CD8-positive, alpha-beta memory T cell (primary cell): Measurements from ENCODE around the gene RORB. TPM values are rescaled to one million over a fixed set of nuclear protein-coding genes. Genes with fewer than 3 reads are reported as not detected.

Experiments
- CTCF ChIA-PET: fragments of 350-600 bp; sonication (Branson Sonifier 250); formaldehyde crosslinking; loops from one replicate; lab custom pipeline; 2021; ENCODE audit warnings: antibody characterized with exemption; lab: Charles Lee
- POLR2A ChIA-PET: fragments of 350-600 bp; sonication (Branson Sonifier 250); formaldehyde crosslinking; loops from one replicate; lab custom pipeline; 2021; ENCODE audit warnings: antibody characterized with exemption; lab: Charles Lee
- DNase-seq, 5 donors: peaks; one replicate each; pipeline versions ENCODE4 v3.0.0 to v3.0.0-alpha.2; 2020 to 2022; ENCODE audit warnings: mixed read lengths in 1 of 5
- H3K27ac ChIP-seq: one replicate; pipeline ENCODE4 v1.7.0; 2013; ENCODE audit warnings: low read depth, mild to moderate bottlenecking, low read length, moderate library complexity
- H3K27me3 ChIP-seq: 2 replicates; pipeline ENCODE4 v1.7.0; 2013; ENCODE audit warnings: low read length, mild to moderate bottlenecking; ENCODE audit not compliant: insufficient read depth, poor library complexity, severe bottlenecking
- H3K36me3 ChIP-seq: 2 replicates; pipeline ENCODE4 v1.7.0; 2013; ENCODE audit warnings: mild to moderate bottlenecking, low read length, moderate library complexity; ENCODE audit not compliant: insufficient read depth
- H3K4me1 ChIP-seq: 2 replicates; pipeline ENCODE4 v1.7.0; 2013; ENCODE audit warnings: mild to moderate bottlenecking, low read length, moderate library complexity; ENCODE audit not compliant: insufficient read depth
- H3K4me3 ChIP-seq: 2 replicates; pipeline ENCODE4 v1.7.0; 2013; ENCODE audit warnings: mild to moderate bottlenecking, low read length
- H3K9me3 ChIP-seq: 2 replicates; pipeline ENCODE4 v1.7.0; 2013; ENCODE audit warnings: mild to moderate bottlenecking, low read length
- H3K27ac Mint-ChIP-seq, 8 donors: one replicate each; pipeline ENCODE4 v1.8.0; 2020 to 2021; ENCODE audit warnings: mixed read lengths in 8 of 8, mild to moderate bottlenecking in 6 of 8, inconsistent platforms in 3 of 8, moderate library complexity in 3 of 8
- H3K27me3 Mint-ChIP-seq, 2 donors: one replicate each; pipeline ENCODE4 v1.8.0; 2020 to 2021; ENCODE audit warnings: mixed read lengths in 2 of 2, mild to moderate bottlenecking in 1 of 2, moderate library complexity in 1 of 2
- H3K36me3 Mint-ChIP-seq, 3 donors: one replicate each; pipeline ENCODE4 v1.8.0; 2020 to 2021; ENCODE audit warnings: mixed read lengths in 3 of 3, inconsistent platforms in 1 of 3, mild to moderate bottlenecking in 1 of 3
- H3K4me1 Mint-ChIP-seq, 3 donors: one replicate each; pipeline ENCODE4 v1.8.0; 2020 to 2021; ENCODE audit warnings: mixed read lengths in 3 of 3, inconsistent platforms in 1 of 3, mild to moderate bottlenecking in 1 of 3
- H3K4me3 Mint-ChIP-seq, 7 donors: one replicate each; pipeline ENCODE4 v1.8.0; 2020 to 2021; ENCODE audit warnings: mixed read lengths in 7 of 7, mild to moderate bottlenecking in 6 of 7, moderate library complexity in 4 of 7, inconsistent platforms in 2 of 7
- H3K9me3 Mint-ChIP-seq, 5 donors: one replicate each; pipeline ENCODE4 v1.8.0; 2020 to 2022; ENCODE audit warnings: mixed read lengths in 5 of 5, mild to moderate bottlenecking in 3 of 5, moderate library complexity in 2 of 5, inconsistent platforms in 1 of 5
- polyA plus RNA-seq: library from polyadenylated mRNA; unstranded; fragments of 300-500 nt; fragmentation: Illumina TruSeq; gene quantifications from one replicate; pipeline ENCODE4 v1.2.3, GENCODE V29; 2021
- total RNA-seq, 2 experiments: library from RNA; stranded (reverse); gene quantifications; one replicate each; pipeline ENCODE4 v1.2.3, GENCODE V29; 2021

The RORB gene
- total and polyA plus RNA-seq, 3 experiments from 2014 or later, result 0.05 TPM; not detected in 2

DNA sequence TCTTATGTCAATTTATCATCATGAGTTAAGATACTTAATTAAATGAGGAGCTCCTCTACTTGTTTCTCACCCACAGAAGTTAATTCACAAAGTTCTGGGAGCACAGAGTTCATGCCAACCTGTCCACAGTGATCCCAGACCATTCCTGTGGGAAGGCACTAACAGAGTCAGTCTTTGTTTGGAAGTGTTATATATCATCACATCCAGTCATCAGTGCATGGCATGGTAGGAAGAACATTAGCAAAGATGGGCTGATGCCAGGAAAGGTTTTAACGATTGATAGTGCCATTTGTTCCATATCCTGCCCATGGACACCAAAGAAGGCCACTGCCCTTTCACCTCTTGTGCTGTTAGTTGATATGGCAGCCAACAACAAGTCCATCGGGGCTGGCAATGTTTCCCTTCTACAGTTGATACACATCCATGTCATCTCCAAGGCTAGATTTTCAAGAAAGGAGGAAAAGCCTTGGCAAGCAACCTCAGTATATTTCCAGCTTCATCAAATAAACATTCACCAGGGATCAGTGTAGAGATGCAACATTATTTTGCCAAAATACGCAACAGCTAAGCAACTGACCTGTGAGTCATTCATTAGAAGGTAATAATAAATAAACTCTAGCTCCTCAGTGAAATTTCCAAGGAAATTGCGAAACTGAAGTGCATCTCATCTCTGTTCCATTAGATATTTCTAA lies 169.6 kb downstream of the RORB start:
- H3K9me3 Mint-ChIP-seq, result no peaks in the 10 kb centered on the region

DNA sequence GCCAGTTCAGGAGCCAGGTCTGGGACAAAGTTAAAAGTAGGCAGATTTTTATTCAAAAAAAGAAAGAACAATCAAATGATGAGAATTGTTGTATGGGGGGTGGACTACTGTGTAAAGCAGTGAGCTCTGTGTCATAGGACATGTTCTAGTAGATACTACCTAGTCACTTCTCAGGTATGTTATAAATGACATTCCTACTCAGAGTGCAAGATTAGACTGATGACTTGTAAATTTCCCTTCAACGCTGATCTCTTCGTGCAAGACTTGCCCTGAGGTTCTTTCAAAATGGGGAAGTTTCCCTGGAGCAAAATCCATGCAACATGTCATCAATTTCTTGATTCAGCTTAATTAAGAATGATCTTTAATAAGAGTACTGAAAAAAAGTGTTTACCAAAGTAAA lies 175.1 kb downstream of the RORB start:
- Histone ChIP-seq H3K4me3 (no peak overlapping the region), H3K4me1 (no peaks in the 10 kb centered on the region), H3K9me3 (no peaks in the 10 kb centered on the region), H3K27ac (no peak overlapping the region), H3K27me3 (no peaks in the 10 kb centered on the region), H3K36me3 (no peaks in the 10 kb centered on the region)
- CTCF ChIA-PET, result no interaction called here
- Mint-ChIP-seq H3K4me1 (no peaks in the 10 kb centered on the region), H3K27me3 (peaks cover 4 to 8% of the 10 kb centered on the region in 2 donors), H3K4me3 (no peak overlapping the region), H3K27ac (no peak overlapping the region), H3K9me3 (no peaks in the 10 kb centered on the region), H3K36me3 (no peaks in the 10 kb centered on the region)
- POLR2A ChIA-PET, result no interaction called here
- DNase-seq, result no peak

More for the DNA sequence above, 169.6 kb downstream of the RORB start:
- Histone ChIP-seq H3K4me1 (no peaks in the 10 kb centered on the region), H3K27me3 (no peaks in the 10 kb centered on the region), H3K4me3 (no peak overlapping the region), H3K9me3 (no peaks in the 10 kb centered on the region), H3K36me3 (no peaks in the 10 kb centered on the region), H3K27ac (no peak overlapping the region)
- no peak for DNase-seq
- Mint-ChIP-seq H3K4me3 (no peak overlapping the region), H3K27me3 (peaks cover 2 to 7% of the 10 kb centered on the region in 2 donors), H3K4me1 (no peaks in the 10 kb centered on the region), H3K36me3 (no peaks in the 10 kb centered on the region), H3K27ac (no peak overlapping the region)
- POLR2A ChIA-PET, result no interaction called here
- CTCF ChIA-PET, result no interaction called here

DNA sequence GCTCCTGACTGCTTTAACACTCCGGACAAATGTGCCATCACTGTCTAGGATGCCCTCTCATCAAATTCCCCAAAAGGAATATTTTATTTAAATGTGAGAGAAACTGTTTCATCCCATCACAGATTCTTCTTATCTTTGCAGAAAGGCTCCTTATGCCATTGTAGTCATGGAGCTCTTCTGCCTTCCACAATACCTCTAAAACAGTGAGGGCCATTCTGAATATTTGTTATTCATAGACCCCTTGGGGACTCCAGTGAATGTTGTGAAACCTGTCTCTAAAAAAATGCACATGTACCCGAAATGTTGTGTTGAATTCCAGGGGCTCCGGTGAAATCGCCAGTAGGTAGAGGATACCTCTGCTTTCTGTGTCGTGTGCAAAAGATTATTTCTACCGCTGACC lies 176.9 kb downstream of the RORB start:
- Histone ChIP-seq H3K27me3 (no peaks in the 10 kb centered on the region), H3K36me3 (no peaks in the 10 kb centered on the region), H3K4me1 (no peaks in the 10 kb centered on the region), H3K4me3 (no peak overlapping the region), H3K9me3 (no peaks in the 10 kb centered on the region), H3K27ac (no peak overlapping the region)
- Mint-ChIP-seq H3K4me1 (no peaks in the 10 kb centered on the region), H3K27me3 (peaks cover 3 to 4% of the 10 kb centered on the region in 2 donors), H3K36me3 (no peaks in the 10 kb centered on the region), H3K27ac (no peak overlapping the region), H3K9me3 (no peaks in the 10 kb centered on the region), H3K4me3 (no peak overlapping the region)
- POLR2A ChIA-PET, result no interaction called here
- DNase-seq, result no peak
- CTCF ChIA-PET, result no interaction called here

DNA sequence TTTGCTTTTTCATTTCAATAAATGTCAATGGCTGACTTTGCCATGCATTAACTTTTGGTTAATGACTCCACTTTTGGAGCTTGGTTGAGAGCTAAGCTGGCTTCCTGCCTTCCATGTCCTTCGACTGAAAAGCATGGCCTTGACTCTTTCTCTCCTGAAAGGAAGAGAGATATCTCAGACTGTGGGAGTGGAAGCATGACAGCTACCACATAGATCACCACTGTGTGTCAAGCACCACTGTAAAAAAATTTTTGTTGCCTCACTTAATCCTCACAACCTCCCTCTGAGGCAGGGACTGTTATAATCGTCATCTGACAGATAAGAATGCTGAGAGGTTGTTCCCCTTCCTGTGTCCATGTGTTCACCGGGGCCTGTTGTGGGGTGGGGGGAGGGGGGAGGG lies 184.8 kb downstream of the RORB start:
- POLR2A ChIA-PET, result no interaction called here
- Mint-ChIP-seq H3K27me3 (peaks cover 0 to 15% of the 10 kb centered on the region in 2 donors), H3K4me3 (no peak overlapping the region), H3K36me3 (peaks cover 0 to 3% (median 0%) of the 10 kb centered on the region in 3 donors), H3K27ac (no peak overlapping the region), H3K9me3 (no peaks in the 10 kb centered on the region), H3K4me1 (no peaks in the 10 kb centered on the region)
- H3K4me3 ChIP-seq, result no peak overlapping the region
- H3K27me3 ChIP-seq, result no peaks in the 10 kb centered on the region
- CTCF ChIA-PET, result no interaction called here
- no peak overlapping the region for H3K27ac ChIP-seq
- H3K36me3 ChIP-seq, result no peaks in the 10 kb centered on the region
- DNase-seq, result no peak
- H3K4me1 ChIP-seq, result no peaks in the 10 kb centered on the region
- no peaks in the 10 kb centered on the region for H3K9me3 ChIP-seq

DNA sequence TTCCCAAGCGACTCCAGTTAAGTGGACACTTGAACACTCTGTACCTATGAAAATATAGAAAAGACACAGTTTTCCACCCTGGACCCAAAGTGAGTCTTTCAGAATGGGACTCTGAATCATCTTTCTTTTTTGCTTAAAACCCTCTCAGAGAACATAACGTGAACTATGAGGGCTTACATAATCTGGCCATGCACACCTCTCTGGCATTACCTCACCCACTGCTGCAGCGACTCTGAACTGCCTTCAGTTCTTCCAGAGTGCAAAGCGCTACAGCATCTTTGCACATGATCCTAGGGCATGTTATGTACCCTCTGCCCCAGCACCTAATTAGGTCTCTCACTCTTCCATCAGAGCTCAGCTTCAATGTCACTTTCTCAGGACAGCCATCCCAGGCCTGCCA lies 186.2 kb downstream of the RORB start:
- H3K4me1 Mint-ChIP-seq, result no peaks in the 10 kb centered on the region
- H3K9me3 Mint-ChIP-seq, result no peaks in the 10 kb centered on the region
- DNase-seq, result no peak
- Histone ChIP-seq H3K36me3 (no peaks in the 10 kb centered on the region), H3K27ac (no peak overlapping the region), H3K27me3 (no peaks in the 10 kb centered on the region), H3K4me1 (no peaks in the 10 kb centered on the region), H3K9me3 (no peaks in the 10 kb centered on the region), H3K4me3 (no peak overlapping the region)
- CTCF ChIA-PET, result no interaction called here
- H3K36me3 Mint-ChIP-seq, result peaks cover 0 to 3% (median 0%) of the 10 kb centered on the region in 3 donors
- peaks cover 0 to 15% of the 10 kb centered on the region in 2 donors for H3K27me3 Mint-ChIP-seq
- H3K27ac Mint-ChIP-seq, result no peak overlapping the region
- POLR2A ChIA-PET, result no interaction called here
- H3K4me3 Mint-ChIP-seq, result no peak overlapping the region

DNA sequence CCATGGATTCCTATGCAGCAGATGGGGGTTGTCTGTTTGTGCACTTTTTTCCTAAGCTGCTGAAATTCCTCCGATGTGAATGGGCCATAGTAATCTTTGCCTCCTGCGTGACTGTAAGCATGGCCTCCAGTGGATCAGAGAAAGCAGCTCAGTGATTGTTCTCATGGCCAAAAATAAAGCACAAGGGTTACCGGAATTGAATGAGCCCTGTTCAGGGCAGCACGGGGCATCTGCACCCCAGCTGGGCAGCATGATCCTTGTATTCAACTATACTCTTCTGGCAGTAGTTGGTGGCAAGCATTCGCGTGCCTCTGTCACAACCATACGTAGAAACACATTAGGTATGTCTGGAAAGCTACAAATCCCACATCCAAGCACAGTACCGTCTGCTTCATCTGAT lies 193.9 kb downstream of the RORB start:
- Mint-ChIP-seq H3K4me3 (no peak overlapping the region), H3K27me3 (peaks cover 0 to 10% of the 10 kb centered on the region in 2 donors), H3K9me3 (no peaks in the 10 kb centered on the region), H3K4me1 (no peaks in the 10 kb centered on the region), H3K36me3 (no peaks in the 10 kb centered on the region), H3K27ac (no peak overlapping the region)
- CTCF ChIA-PET, result no interaction called here
- Histone ChIP-seq H3K27ac (no peak overlapping the region), H3K4me3 (no peak overlapping the region), H3K4me1 (no peaks in the 10 kb centered on the region), H3K27me3 (no peaks in the 10 kb centered on the region), H3K9me3 (no peaks in the 10 kb centered on the region), H3K36me3 (no peaks in the 10 kb centered on the region)
- DNase-seq, result no peak
- POLR2A ChIA-PET, result no interaction called here

DNA sequence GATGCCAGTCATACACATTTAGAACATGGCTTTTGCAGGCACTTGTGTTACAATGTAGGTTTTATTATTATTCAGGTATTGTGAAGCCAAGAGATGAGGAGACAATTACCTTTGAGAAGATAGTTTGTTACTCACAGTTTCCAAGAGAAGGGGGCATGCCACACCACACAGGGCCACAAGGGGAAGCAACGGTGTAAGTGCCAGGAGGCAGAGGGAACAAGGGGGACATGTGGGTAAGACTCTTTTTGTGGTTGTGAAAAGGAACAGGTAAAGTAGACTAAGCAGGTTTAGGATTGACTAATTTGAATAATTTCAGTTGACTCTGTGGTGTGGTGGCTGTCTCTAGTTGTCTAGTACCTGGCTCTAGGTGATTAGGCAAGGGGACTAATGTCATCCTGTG lies 199.4 kb downstream of the RORB start:
- H3K27ac Mint-ChIP-seq, result no peak overlapping the region
- H3K27ac ChIP-seq, result no peak overlapping the region
- no peaks in the 10 kb centered on the region for H3K27me3 ChIP-seq
- no peaks in the 10 kb centered on the region for H3K9me3 ChIP-seq
- no peaks in the 10 kb centered on the region for H3K4me1 Mint-ChIP-seq
- peaks cover 0 to 3% (median 0%) of the 10 kb centered on the region in 5 donors for H3K9me3 Mint-ChIP-seq
- no peak for DNase-seq
- H3K4me3 ChIP-seq, result no peak overlapping the region
- H3K36me3 Mint-ChIP-seq, result no peaks in the 10 kb centered on the region
- POLR2A ChIA-PET, result no interaction called here
- H3K4me3 Mint-ChIP-seq, result no peak overlapping the region
- CTCF ChIA-PET, result no interaction called here
- H3K4me1 ChIP-seq, result no peaks in the 10 kb centered on the region
- H3K27me3 Mint-ChIP-seq, result peaks cover 11 to 45% of the 10 kb centered on the region in 2 donors
- H3K36me3 ChIP-seq, result no peaks in the 10 kb centered on the region

DNA sequence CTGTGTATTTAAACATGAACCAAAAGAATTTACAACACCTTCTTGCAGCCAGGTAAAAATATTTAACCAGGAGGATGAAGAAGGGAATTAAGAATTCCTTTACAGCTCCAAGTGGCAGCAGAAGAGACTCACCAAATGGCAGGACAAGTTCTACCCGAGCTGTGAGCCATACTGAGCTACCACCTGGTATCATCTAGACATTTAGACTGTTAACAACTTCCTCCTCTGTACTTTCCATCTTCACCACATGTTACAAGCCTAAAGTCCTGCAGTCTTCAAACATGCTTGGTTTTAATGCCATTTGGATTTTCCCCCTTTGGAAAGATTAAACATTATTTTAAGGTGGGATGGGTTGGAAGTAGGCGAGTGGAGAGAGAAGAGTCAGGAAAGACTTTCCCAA lies 200.4 kb downstream of the RORB start:
- no peak overlapping the region for H3K4me3 Mint-ChIP-seq
- H3K4me1 ChIP-seq, result no peaks in the 10 kb centered on the region
- H3K27ac ChIP-seq, result no peak overlapping the region
- no peaks in the 10 kb centered on the region for H3K9me3 ChIP-seq
- no peak overlapping the region for H3K27ac Mint-ChIP-seq
- H3K4me3 ChIP-seq, result no peak overlapping the region
- no peaks in the 10 kb centered on the region for H3K36me3 ChIP-seq
- H3K9me3 Mint-ChIP-seq, result peaks cover 0 to 3% (median 2%) of the 10 kb centered on the region in 5 donors
- no peaks in the 10 kb centered on the region for H3K36me3 Mint-ChIP-seq
- DNase-seq, result no peak
- POLR2A ChIA-PET, result no interaction called here
- peaks cover 13 to 39% of the 10 kb centered on the region in 2 donors for H3K27me3 Mint-ChIP-seq
- CTCF ChIA-PET, result no interaction called here
- H3K27me3 ChIP-seq, result no peaks in the 10 kb centered on the region
- H3K4me1 Mint-ChIP-seq, result no peaks in the 10 kb centered on the region
